Glutamatergic neuron (in vitro differentiated cells): ENCODE measurements around the gene SPDYE4. TPM values are rescaled to one million over a fixed set of nuclear protein-coding genes. Genes with fewer than 3 reads are reported as not detected.

ENCODE experiments used
- DNase-seq: peaks from one replicate; pipeline ENCODE4 v3.0.0; 2022
- H3K27ac Mint-ChIP-seq: one replicate; pipeline ENCODE4 v1.8.0; 2020; ENCODE audit warnings: mild to moderate bottlenecking, mixed read lengths, inconsistent platforms; ENCODE audit not compliant: unreplicated experiment
- H3K27me3 Mint-ChIP-seq: one replicate; pipeline ENCODE4 v1.8.0; 2020; ENCODE audit warnings: mild to moderate bottlenecking, moderate library complexity, mixed read lengths, inconsistent platforms; ENCODE audit not compliant: unreplicated experiment
- H3K36me3 Mint-ChIP-seq: one replicate; pipeline ENCODE4 v1.8.0; 2020; ENCODE audit warnings: mild to moderate bottlenecking, mixed read lengths, inconsistent platforms; ENCODE audit not compliant: unreplicated experiment
- H3K4me1 Mint-ChIP-seq: one replicate; pipeline ENCODE4 v1.8.0; 2020; ENCODE audit warnings: mild to moderate bottlenecking, low read depth, mixed read lengths, inconsistent platforms; ENCODE audit not compliant: unreplicated experiment
- H3K4me3 Mint-ChIP-seq: one replicate; pipeline ENCODE4 v1.8.0; 2020; ENCODE audit warnings: mild to moderate bottlenecking, mixed read lengths, inconsistent platforms; ENCODE audit not compliant: unreplicated experiment
- H3K9me3 Mint-ChIP-seq: one replicate; pipeline ENCODE4 v1.8.0; 2020; ENCODE audit warnings: mild to moderate bottlenecking, moderate library complexity, mixed read lengths, inconsistent platforms; ENCODE audit not compliant: unreplicated experiment
- total RNA-seq: library from RNA; stranded (reverse); fragmentation: NEBNext Ultra II Directional; extraction: Animal tissue kit (Norgen Biotek cat#: 25700); gene quantifications from one replicate; pipeline ENCODE4 v1.2.1, GENCODE V29; 2021; ENCODE audit not compliant: unreplicated experiment
- TF ChIP-seq, protein P1 (sequence below): fragments of 200-600 bp; sonication (generic); IDR thresholded peaks from one replicate; pipeline ENCODE4 v1.5.0; 2021; ENCODE audit not compliant: partially characterized antibody, unreplicated experiment

The SPDYE4 gene
- total RNA-seq, 1 donor from 2014 or later: not detected

GRCh38 chr17:8736796-8737195 lies 21.6 kb downstream of the SPDYE4 start:
- no peaks in the 10 kb centered on the region for H3K4me1 Mint-ChIP-seq
- peaks cover 2% of the 10 kb centered on the region for H3K27me3 Mint-ChIP-seq
- H3K36me3 Mint-ChIP-seq: no peaks in the 10 kb centered on the region
- H3K27ac Mint-ChIP-seq: no peak overlapping the region
- TF ChIP-seq, protein P1, sequence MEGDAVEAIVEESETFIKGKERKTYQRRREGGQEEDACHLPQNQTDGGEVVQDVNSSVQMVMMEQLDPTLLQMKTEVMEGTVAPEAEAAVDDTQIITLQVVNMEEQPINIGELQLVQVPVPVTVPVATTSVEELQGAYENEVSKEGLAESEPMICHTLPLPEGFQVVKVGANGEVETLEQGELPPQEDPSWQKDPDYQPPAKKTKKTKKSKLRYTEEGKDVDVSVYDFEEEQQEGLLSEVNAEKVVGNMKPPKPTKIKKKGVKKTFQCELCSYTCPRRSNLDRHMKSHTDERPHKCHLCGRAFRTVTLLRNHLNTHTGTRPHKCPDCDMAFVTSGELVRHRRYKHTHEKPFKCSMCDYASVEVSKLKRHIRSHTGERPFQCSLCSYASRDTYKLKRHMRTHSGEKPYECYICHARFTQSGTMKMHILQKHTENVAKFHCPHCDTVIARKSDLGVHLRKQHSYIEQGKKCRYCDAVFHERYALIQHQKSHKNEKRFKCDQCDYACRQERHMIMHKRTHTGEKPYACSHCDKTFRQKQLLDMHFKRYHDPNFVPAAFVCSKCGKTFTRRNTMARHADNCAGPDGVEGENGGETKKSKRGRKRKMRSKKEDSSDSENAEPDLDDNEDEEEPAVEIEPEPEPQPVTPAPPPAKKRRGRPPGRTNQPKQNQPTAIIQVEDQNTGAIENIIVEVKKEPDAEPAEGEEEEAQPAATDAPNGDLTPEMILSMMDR: no peak
- DNase-seq: no peak
- no peak overlapping the region for H3K4me3 Mint-ChIP-seq
- H3K9me3 Mint-ChIP-seq: peaks cover 1% of the 10 kb centered on the region

- Mint-ChIP-seq H3K9me3 (peaks cover 1% of the 10 kb centered on the region), H3K27me3 (peaks cover 2% of the 10 kb centered on the region), H3K27ac (no peak overlapping the region), H3K4me3 (no peak overlapping the region), H3K36me3 (no peaks in the 10 kb centered on the region), H3K4me1 (no peaks in the 10 kb centered on the region)
- DNase-seq: no peak
- TF ChIP-seq, protein P1: no peak
Observed at GRCh38 chr17:8736362-8736761, 22.0 kb downstream of the SPDYE4 start.

- DNase-seq: no peak
- H3K4me3 Mint-ChIP-seq: no peak overlapping the region
- no peaks in the 10 kb centered on the region for H3K9me3 Mint-ChIP-seq
- H3K4me1 Mint-ChIP-seq: no peaks in the 10 kb centered on the region
- TF ChIP-seq, protein P1: no peak
- no peaks in the 10 kb centered on the region for H3K36me3 Mint-ChIP-seq
- H3K27ac Mint-ChIP-seq: no peak overlapping the region
- peaks cover 4% of the 10 kb centered on the region for H3K27me3 Mint-ChIP-seq
Observed at GRCh38 chr17:8735336-8735939, 22.9 kb downstream of the SPDYE4 start.

- Mint-ChIP-seq H3K36me3 (no peaks in the 10 kb centered on the region), H3K4me1 (no peaks in the 10 kb centered on the region), H3K27ac (no peak overlapping the region), H3K9me3 (no peaks in the 10 kb centered on the region), H3K4me3 (no peak overlapping the region), H3K27me3 (peaks cover 4% of the 10 kb centered on the region)
- no peak for DNase-seq
- TF ChIP-seq, protein P1: no peak
Observed at GRCh38 chr17:8734876-8735275, 23.5 kb downstream of the SPDYE4 start.

DNA sequence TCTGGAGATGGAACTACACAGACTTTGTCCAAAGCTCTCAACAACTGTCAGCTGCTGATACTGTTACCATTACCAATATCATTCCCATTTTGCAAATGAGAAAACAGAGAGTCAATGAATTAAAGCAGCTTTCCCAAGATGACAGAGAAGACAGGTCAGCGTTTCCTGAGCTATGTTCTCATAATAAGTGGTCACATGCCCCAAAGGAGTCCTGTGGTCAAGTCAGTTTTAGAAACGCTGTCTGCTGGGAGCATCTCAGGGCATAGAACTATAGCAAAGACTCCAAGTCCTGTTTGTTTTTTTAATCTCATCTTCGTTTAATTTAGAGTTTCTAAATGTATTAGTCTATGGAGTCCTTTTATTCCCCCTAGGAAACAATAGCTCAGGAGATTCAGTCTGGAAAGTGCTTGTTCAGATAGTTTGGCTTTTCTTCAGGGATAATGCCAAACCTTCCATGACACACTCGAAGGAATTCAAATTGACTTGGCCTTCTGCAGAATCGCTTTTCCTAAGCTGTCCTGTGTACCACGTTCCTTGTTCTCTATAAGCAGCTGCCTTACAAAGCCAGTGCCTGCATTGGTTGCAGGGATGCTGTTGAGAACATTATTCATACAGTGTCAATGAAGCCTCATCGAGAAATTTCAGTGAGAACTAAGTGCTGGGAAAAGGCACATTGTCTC lies 25.8 kb downstream of the SPDYE4 start:
- Mint-ChIP-seq H3K36me3 (no peaks in the 10 kb centered on the region), H3K4me1 (no peaks in the 10 kb centered on the region), H3K4me3 (no peak overlapping the region), H3K9me3 (no peaks in the 10 kb centered on the region), H3K27ac (no peak overlapping the region), H3K27me3 (peaks cover 6% of the 10 kb centered on the region)
- TF ChIP-seq, protein P1: no peak
- no peak for DNase-seq
